A673 (cell line): ENCODE results near the gene RASAL2.

ENCODE experiments used
- CTCF ChIP-seq: fragments of 300-800, 200-600 bp; sonication (generic); conservative IDR thresholded peaks from 2 replicates; pipeline ENCODE4 v1.5.1; 2017; ENCODE audit warnings: low read depth, mild to moderate bottlenecking, antibody characterized with exemption, low read length, moderate library complexity, mixed read lengths
- EZH2 ChIP-seq: fragments of 200-600 bp; sonication (generic); IDR thresholded peaks from 2 replicates; pipeline ENCODE4 v1.6.1; 2017; ENCODE audit warnings: borderline replicate concordance, low read depth, mild to moderate bottlenecking, mixed read lengths, antibody characterized with exemption, low read length; ENCODE audit not compliant: poor library complexity, severe bottlenecking

- TF ChIP-seq CTCF (no peak), EZH2 (no peak)
These were observed 311.2 kb downstream of the RASAL2 start for GRCh38 chr1:178405137-178405536.
